Stimulated activated naive CD8-positive, alpha-beta T cell treated with anti-CD3 and anti-CD28 coated beads, Interleukin-15, Interleukin-2, amounts not matched to agents 100 U/mL and 50 U/mL, for 24 hours (primary cell): ENCODE results near the gene PGC.

Experiments used
- ATAC-seq: fragments of 150-1000 bp; cut with Tn5 transposase; one replicate; pipeline ENCODE4 v1.10.0; 2021
- DNase-seq: peaks from one replicate; pipeline ENCODE4 v3.0.0; 2021

The PGC gene

DNA sequence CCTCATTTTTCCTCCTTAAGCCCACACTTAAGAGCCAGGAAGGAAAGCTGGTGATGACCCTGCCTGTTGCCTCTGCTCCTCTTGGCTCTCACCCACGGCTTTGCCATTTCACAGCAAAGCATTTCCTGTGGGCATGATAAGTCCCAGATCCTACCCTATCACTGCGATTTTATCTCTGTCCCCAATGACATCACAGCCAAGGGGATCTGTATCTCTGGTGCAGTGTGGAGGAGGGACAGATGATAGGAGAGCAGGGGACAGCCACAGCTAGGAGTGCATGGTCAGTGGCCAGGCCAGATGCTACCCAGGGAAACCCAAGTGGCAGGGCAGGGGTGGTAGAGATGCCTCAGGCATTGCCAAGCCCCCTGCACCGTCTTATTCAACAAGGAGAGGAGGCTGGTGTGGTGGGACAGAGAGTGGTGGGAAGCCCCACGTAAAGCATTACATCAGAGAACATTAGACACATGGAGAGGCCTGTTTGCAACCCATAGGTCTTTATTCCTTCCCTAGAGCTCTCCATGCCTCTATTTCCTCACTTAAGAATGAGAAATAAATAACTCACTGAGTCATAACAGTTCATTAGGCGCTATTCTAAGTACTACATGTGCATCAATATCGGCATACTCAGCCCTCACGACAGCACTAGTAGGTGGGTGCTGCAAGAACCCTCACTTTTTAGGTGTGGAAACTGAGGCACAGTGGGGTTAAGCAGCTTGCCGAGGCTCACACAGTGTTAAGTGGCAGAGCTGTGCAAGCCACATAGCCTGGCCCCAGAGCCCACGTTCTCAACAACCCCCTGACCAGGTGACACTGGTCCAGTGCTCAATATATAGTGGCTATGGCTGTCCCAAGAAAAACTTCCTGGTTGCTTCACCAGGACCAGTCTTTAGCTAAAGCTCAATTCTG, 16.4 kb downstream of the PGC start:
- DNase-seq (no peak), ATAC-seq (no peak)

DNA sequence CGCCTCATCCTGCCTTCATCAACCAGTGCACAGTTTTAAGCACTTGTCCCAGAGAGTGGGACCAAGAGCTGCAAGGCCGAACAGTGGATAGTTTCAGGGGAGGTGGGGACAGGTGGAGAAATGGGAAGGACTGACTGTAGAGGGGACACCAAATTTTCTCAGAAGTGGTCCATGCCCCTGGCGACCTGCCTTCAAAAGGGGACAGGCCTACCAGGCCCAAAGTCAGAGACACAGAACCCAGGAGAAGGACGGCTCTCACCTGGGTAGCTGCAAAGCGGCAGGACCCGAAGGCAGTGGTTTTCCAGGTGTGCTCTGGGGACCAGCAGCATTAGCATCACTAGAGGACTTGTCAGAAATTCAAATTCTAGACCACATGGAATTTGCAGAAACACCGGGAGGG, 17.6 kb downstream of the PGC start:
- DNase-seq (no peak), ATAC-seq (no peak)

GRCh38 chr6:41728954-41729353, 18.2 kb downstream of the PGC start:
- DNase-seq (no peak), ATAC-seq (no peak)

DNA sequence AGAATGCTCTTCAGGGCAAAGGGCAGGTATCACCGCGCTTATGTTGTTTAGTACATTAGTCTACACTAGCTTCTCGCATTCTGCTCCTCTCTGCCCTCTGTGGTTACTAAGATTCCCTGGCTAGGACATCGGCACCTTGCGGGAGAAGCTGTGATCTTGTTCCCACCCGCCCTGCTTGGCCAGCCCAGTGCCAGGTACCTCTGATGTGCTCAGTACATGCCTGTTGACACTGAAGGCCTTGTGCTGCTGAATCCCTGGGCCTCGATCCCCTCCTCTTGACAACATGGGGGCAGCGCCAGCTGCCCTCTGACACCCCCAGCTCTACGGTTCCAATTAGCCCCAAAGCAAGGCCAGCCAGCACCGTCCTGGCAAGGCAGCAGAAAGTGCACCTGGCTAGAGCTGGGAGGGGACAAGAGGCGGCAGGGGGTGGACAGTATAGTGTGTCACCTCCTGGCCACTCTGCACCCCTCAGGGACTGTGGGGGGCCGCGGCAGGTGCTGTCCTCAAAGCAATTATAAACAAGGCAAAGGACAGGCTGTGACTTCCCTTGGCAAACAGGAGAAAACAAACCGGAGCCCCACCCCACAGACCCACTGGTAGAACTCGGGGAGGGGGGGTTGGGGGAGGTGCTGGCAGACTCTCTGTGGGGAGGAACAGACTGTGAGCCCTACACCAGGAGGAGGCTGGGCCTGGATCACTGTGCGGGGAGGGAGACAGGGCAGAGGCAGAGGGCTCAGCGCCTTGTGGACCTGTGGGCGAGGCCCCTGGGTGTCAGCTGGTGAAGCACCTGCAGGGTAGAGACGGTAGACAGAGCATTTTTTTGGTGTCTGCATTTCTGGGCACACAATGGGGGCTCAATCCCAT, 18.9 kb downstream of the PGC start:
- DNase-seq (no peak), ATAC-seq (no peak)

DNA sequence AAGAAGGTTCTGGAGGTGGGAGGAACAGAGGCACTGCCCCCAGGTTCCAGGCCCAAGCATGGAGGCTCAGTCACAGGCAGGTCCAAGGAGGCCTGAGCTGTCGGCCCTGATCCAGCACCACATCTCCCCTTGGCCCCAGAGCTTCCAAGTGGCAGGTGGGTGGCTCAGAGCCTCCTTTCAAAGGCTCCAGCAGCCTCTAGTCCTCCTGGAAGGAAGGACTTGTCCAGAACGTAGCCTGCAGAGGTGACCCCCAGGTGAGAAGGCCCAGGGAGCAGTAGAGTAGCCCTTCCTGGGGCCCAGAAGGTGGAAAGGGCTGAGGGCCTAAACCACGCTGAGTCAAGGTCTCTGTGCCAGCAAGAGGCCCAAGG, 19.5 kb downstream of the PGC start:
- DNase-seq, result no peak
- ATAC-seq, result no peak

- ATAC-seq (no peak), DNase-seq (no peak)
Measured at GRCh38 chr6:41726876-41727275, 20.3 kb downstream of the PGC start.

DNA sequence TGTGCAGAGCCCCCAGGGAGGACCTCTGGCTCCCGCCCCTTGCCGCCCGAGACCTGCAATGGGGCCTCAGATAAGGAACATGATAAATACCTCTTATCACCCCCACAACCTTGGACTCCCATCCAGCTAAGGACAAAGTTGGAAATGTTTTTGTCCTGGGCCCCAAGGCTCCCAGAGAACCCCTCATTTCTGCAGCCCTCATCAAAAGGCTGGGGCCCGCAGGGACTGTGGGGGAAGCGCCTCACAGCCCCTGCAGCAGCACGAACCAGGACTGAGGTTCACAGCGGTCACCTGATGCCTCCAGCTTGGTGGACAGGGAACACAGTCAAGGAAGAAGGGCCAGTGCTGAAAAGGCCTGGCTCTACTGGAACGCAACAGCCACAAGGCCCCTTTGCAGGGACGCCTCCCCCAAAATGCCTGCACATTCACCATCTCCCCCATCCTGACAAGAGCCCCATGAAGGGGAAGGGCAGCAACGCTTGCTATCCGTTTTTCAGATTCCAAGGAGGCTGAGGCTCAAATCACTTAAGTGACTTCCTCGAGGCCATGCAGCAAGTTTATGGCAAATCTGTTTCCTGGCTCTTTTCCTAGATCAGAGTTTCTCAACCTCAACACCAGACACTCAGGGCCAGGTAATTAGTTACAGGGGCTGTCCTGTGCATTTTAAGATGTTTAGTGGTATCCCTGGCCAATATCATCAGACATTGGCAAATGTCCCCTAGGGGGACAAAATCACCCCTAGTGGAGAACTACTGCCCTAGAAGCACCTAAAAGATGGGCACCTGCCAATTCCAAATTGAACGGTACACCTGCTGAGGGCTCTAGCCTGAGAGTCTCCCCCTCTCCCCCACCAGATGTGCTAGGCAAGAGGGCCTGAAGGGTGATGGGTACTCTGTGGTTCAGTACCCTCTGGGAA, 22.4 kb downstream of the PGC start:
- no peak for DNase-seq
- ATAC-seq, result no peak

DNA sequence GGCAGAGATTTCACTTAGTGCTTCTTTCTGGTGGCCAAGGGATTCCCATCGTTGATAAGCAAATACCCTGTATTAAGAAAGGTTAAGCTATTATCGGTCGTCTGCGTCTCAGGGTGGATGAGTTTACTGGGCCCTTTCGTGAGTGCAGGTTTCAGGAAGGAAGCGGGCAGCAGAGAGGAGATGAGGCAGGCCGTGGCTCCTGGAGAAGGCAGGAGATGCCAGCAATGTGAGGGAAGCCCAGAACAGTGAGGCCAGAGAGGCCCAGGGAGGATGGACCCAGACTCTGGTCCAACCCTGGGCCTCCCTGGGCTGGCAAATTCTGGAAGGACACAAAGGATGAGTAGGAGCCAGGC, 23.0 kb downstream of the PGC start:
- no peak for ATAC-seq
- no peak for DNase-seq

DNA sequence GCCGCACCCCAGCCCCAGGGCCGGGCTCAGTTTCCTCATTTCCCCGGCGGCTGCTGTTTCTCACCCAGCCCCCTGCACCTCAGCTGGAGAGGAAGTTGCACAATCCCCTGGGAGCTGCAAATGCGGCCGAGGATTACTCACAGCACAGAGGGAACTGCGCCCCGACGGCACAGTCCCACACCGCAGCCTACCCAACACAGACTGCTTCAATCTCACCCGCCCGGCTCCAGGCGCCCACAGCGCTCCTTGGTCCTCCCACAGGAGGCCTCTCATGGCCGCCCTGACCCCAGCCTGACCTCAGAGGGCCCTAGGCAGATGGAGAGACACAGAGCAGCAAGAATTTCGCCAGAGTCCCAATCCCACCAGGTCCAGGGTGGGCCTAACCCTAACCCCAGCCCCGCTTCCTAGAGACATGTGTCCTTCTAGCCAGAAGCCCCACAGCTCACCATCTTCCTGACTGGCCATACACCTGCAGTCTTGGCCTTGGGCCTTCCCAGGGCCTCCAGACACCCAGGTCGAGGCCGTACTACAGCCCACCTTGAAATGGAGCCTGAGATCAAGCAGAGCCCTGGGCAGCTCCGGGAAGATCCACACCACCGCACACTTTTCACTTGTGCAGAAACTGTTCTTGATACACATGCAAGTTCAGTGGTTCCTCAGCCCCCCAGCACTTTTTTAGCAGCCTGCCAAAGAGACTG, 23.5 kb downstream of the PGC start:
- DNase-seq, result peak; percentile 43

GRCh38 chr6:41722969-41723529, 24.1 kb downstream of the PGC start:
- DNase-seq, result no peak
- ATAC-seq, result no peak

More for the DNA sequence above, 23.5 kb downstream of the PGC start:
- ATAC-seq, result peak; percentile 58

DNA sequence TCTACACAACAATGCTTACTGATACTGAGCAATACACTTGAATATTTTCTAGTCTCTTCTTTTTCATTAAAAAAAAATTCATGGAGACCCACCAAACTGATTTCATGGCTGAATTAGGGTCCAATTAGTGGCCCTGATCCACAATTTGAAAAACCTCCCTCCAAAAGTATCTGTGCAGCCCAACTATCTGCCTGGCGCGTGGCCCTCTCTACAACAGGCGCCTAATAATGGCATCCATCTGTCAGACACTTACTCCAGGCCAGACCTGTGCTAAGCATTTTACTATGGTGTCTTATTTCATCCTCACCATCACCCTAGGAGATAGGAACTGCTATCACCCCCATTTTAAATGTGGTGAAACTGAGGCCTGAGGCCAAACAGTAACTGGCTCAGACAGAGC, 25.8 kb downstream of the PGC start:
- ATAC-seq, result no peak
- DNase-seq, result no peak

GRCh38 chr6:41720783-41721182, 26.4 kb downstream of the PGC start:
- ATAC-seq (no peak), DNase-seq (no peak)

DNA sequence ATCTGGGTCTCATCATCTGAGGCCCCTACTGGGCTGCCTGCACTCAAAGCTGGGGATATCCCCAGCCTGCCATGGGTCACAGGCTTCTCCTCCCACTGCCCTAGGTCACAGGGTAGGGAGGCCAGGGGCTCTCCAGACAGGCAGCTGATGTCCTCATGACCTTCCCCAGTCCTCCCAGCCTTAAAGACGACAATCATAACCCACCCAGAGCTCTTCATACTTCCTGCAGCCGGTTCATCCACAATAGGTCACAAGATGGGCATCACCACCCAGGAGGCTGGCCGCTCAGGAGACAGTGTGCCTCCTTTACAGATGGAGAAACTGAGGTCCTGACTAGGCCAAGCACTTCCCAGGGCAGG, 27.0 kb downstream of the PGC start:
- DNase-seq (no peak), ATAC-seq (no peak)

- ATAC-seq, result no peak
- no peak for DNase-seq
Measured at GRCh38 chr6:41719436-41720261, 27.5 kb downstream of the PGC start.

DNA sequence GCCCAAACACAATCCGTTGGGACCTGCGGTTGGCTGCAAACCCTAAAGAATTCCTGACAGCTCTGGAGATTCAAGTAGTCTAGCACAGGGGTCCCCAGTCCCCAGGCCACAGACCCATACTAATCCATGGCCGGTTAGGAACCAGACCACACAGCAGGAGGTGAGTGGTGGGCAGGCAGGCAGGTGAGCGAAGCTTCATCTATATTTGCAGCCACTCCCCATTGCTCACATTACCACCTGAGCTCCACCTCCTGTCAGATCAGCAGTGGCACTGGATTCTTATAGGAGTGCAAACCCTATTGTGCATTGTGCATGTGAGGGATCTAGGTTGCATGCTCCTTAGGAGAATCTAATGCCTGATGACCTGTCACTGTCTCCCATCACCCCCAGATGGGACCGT, 28.4 kb downstream of the PGC start:
- ATAC-seq (no peak), DNase-seq (no peak)

DNA sequence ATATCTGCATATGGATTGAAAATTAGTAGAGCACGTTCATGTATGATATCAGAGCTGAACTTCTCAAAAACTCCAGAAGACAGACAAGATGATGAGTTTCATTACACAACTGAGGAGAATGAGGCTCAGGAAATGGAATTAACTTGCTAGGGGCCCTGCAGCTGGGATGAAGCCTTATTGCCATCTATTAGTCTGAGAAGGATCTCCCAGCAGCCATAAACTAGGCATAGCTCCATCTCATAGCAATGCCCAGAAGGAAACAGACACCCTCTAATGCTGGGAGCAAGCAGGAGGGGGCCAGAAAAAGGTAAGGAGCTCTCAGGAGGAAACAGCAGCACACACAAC, 29.8 kb downstream of the PGC start:
- ATAC-seq, result no peak
- DNase-seq, result no peak

GRCh38 chr6:41716516-41717391, 30.4 kb downstream of the PGC start:
- ATAC-seq (no peak), DNase-seq (no peak)

DNA sequence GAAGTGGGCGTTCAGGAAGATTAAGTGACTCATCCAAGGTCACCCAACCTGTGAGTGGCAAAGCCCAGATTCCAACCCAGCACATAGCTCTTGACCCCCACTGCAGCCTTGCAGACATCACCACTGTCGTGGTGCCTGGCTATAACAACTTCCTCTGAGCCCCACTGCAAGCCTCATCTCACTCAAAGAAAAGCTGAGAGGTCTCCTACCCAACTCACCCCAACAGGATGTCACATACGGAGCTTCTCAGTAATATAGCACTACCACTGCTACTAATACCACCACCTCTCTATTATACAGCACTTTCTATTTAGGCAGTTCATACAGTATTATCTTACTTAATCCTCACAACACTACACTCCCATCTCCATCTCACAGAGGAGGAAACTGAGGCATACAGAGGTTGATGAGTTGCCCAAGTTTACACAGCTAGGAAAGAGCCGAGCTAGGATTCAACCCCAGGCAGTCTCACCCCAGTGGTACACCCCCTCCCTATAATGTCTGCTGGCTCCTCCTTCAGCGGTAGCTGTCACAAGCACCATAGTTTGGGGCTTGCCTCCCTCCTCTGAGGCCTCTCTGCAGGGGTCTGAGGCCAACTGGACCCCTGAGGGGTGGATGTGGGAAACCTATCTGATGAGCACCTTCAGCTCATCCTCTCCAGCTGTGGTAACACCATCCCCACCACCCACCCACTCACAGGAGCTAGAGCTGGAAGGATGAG, 31.2 kb downstream of the PGC start:
- DNase-seq (no peak), ATAC-seq (no peak)
